GM08714 (cell line): ENCODE measurements around the gene SNX12.
A peak's percentile ranks its signal among the peaks of the same experiment; 100 is the strongest.
"Not testable (repeated sequence)": the region's sequence is repeated elsewhere in the genome, so short reads cannot be mapped to it uniquely, and the experiment has no call there.

Source experiments
- H3K4me3 ChIP-seq: fragments of 200-500 bp; sonication (Bioruptor generic); 2 replicates; pipeline ENCODE4 v1.5.1; 2014; ENCODE audit warnings: mild to moderate bottlenecking, low read length, inconsistent platforms
- ZNF274 ChIP-seq: IDR thresholded peaks from 2 replicates; pipeline ENCODE4 v1.6.1; 2012; ENCODE audit warnings: mild to moderate bottlenecking, low read depth, low read length

SNX12 gene

DNA sequence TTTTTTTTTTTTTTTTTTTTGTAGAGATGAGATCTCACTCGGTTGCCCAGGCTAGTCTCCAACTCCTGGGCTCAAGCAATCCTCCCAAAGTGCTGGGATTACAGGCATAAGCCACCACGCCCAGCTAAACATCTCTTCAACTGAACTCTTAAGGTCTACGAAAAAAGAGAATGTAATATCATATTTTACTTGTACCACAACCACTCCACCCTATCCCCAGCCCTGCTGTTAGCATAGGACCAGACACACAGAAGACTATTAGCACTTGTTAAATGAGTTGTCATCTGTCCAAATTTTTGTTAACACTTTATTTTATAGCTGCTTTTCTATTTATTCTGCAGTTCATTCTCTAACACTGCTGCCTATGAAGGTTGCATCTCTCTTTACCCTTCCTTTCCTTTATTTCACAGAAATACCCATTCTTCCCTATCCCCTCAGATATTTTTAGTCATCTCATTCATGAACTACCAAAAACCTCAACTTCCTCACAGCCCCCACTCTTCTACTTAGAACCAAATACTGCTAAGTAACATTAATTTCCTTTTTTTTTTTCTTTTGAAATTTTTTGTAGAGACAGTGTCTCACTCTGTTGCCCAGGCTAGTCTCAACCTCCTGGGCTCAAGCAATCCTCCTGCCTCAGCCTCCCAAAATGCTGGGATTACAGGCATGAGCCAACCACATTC is 10.1 kb downstream of the SNX12 start:
- TF ChIP-seq ZNF274: no peak
- no peak overlapping the region for H3K4me3 ChIP-seq

- no peak for TF ChIP-seq ZNF274
- no peak overlapping the region for H3K4me3 ChIP-seq
These were observed 11.3 kb downstream of the SNX12 start for GRCh38 chrX:71056867-71057266.

DNA sequence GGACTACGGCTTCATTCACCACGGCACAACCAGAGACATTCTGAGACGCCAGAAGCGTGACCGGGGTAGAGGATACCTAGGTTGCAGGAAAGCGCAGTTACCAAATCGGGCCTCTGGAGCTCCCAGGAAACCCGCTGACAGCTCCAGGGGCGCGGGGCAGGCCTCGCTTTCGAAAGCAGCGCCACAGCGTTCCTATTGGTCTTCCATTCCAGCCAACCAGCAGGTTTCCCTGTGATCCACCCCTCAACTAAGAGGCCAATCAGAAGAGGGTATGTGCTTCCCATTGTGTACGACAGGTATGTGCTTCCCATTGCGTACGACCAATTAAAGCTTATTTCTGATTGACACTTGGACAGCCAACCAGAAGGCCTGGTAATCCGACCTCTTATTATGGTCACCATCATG is 14.9 kb downstream of the SNX12 start:
- H3K4me3 ChIP-seq: peak overlapping the region; percentile 73; the same call in 1 of the 2 replicates
- TF ChIP-seq ZNF274: no peak

DNA sequence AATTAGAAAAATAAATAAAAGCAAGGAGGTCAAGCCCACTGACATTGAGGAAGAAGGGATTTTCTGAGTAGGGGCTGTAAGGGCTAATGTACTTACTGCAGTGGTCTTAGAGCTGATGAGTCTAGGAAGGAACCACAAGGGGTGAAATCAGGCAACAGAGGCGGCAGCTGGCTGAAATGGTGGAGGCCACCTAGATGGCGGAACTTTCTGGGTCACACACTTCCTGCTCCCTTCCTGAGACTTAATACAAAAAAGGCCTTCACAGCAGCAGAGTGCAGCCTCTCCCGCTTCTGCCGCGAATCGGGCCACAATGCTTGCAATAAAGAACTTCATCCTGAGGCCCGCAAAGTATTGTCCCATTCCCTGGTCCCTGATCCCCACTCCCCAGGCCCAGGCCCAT is 15.4 kb downstream of the SNX12 start:
- no peak for TF ChIP-seq ZNF274
- peak overlapping the region; percentile 73; the same call in 1 of the 2 replicates for H3K4me3 ChIP-seq

- H3K4me3 ChIP-seq: not testable (repeated sequence)
These were observed 20.2 kb downstream of the SNX12 start for GRCh38 chrX:71047891-71048290.

DNA sequence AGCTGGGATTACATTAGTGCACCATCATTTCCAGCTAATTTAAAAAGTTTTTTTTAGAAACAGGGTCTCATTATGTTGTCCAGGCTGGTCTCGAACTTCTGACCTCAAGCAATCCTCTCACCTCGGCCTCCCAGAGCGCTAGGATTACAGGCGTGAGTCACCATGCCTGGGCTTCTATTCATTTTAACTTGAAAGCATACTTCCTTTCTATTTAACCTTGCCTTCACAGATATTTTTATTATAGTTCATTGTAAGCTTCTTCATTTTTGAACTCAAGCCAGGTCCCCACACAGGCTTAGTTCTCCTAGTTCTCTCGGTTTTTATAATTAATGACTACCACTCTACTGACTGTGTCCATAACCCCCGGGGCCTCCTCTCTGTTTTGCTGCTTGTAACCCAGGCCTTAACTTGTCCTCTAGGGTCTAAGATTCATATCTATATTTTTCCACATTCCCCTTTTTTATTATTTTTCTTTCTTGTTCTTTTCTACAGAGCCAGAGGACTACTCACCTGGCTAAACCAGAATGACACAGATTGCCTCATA is 50.7 kb downstream of the SNX12 start:
- TF ChIP-seq ZNF274: no peak
- no peak overlapping the region for H3K4me3 ChIP-seq
